GM21526 (cell line): Measurements from ENCODE around the gene MRPL39.
A peak's percentile ranks its signal among the peaks of the same experiment; 100 is the strongest.

Experiments used
- ATAC-seq: cut with Tn5 transposase; IDR thresholded peaks from one replicate; pipeline ENCODE4 v1.9.1; 2021; ENCODE audit warnings: moderate library complexity; ENCODE audit not compliant: unreplicated experiment, low FRiP score

The MRPL39 gene

DNA sequence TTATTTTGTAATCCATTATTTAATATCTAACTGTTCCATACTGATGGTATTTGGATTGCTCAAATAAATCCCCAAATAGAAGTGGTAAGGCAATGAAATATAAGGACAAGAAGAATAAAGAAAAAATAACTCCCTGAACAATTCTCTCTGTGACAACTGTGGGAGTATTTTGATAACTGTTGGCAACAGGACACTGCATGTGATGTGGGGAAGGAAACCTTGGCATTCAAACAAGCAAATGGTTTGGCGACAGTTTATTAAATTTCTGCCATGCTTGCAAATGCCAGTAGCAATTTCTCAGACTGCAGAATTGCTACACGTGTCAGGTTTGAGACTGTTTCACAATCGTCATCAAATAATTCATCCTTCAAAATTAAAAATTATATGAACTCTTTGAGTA is 8.6 kb upstream of the MRPL39 start:
- no peak for ATAC-seq

- no peak for ATAC-seq
These were observed 7.2 kb upstream of the MRPL39 start for GRCh38 chr21:25614441-25614840.

- ATAC-seq = peak; percentile 78
These were observed 910 bp upstream of the MRPL39 start for GRCh38 chr21:25608044-25608737.

DNA sequence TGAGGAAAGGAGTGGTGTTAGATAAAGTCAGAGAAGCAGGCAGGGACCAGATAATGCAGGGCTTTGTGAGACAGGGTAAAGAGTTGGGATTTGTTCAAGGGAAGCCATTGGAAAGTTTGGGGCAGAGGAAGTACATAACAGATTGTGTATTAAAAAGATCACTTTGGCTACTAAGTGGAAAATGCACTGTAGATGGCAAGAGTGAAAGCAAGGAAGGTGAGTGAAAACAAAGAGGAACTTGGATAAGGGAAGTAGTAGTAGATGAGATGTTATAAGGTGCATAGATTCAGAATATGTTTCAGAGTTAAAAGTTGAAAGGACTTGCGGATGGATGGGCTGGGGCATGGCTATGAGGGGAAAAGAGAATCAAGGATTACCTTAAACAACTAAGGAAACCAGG is 17.4 kb downstream of the MRPL39 start:
- no peak for ATAC-seq

DNA sequence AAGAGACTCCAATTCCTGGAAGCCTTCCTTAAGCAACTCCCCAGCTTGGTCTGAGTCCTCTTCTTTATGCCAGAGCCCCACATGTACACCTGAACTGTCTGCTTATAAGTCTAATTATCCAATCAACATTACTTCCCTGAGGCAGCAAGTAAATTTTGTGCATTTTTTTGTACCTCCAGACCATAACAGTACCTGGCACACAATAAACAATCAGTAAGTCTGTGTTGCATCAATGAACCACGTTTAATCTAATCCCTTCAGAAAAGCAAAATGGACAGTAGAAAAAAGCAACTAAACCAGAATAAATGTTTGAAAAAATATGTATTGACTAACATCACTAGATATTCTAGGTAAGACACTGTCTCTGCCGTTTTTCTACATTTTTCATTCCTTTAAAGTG is 20.5 kb downstream of the MRPL39 start:
- no peak for ATAC-seq

- ATAC-seq = no peak
These were observed 21.0 kb downstream of the MRPL39 start for GRCh38 chr21:25586326-25586725.

GRCh38 chr21:25584833-25585676 is 22.2 kb downstream of the MRPL39 start:
- ATAC-seq = no peak

GRCh38 chr21:25583370-25584130 is 23.7 kb downstream of the MRPL39 start:
- no peak for ATAC-seq

GRCh38 chr21:25582888-25583287 is 24.4 kb downstream of the MRPL39 start:
- no peak for ATAC-seq

DNA sequence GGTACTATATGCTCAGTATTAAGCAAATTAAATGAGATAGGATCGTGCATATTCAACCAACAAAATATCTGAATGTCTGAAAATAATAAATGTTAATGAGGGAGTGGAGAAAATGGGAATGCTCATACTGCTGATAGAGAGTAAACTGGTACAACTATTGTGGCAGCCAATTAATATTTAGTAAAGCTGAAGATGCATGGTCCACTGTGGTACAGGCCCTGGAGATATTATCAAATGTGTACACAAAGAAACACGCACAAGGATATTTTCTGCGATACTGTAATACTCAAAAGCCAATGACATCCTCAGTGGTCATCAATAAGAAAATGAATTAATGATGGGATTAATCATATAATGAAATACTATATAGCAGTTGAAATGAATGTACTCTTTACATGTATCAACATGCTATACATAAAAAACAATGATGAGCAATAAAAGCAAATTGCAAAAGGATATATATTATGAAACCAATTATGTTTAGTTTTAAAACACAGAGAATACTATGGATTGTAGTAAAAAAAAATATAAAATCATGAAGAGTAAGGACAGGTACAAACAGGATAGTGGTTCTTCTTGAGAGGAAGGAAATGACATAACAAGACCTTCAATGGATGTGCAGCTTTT is 25.0 kb downstream of the MRPL39 start:
- no peak for ATAC-seq

- no peak for ATAC-seq
These were observed 25.7 kb downstream of the MRPL39 start for GRCh38 chr21:25581582-25581981.

- no peak for ATAC-seq
These were observed 26.4 kb downstream of the MRPL39 start for GRCh38 chr21:25580912-25581260.

DNA sequence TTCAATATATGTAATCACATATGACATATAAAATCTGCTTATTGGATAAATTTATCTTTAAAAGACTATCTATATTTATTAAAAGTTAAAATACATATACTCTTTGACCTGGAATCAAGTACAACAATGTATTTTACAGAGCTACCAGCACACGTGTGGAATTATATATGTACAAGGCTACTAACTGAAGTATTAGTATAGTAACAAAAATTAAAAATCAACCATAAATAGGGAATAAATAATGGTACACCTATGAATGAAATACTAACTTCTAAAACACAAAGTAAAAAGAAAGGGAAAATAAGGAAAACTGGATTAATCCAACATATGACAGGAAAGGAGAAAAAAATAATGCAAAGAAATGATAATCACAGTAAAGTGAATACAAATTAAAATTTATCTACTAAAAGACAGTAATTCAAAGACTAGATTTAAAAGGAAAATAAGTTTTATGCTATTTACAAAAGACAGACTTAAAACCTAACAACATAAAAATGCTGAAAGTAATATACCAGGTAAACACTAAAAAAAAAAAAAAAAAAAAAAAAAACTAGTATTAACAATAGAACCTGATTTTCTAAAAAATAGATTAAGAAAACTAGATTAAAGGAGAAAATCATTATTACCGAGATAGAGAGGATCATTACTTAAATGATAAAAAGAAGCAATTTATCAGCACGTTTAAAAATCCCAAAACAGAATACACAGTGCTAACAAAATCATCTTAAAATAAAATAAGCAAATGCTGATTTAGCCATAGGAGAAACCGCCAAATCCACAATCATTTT is 27.9 kb downstream of the MRPL39 start:
- ATAC-seq = no peak

- peak; percentile 22 for ATAC-seq
These were observed 29.0 kb downstream of the MRPL39 start for GRCh38 chr21:25578056-25578961.

DNA sequence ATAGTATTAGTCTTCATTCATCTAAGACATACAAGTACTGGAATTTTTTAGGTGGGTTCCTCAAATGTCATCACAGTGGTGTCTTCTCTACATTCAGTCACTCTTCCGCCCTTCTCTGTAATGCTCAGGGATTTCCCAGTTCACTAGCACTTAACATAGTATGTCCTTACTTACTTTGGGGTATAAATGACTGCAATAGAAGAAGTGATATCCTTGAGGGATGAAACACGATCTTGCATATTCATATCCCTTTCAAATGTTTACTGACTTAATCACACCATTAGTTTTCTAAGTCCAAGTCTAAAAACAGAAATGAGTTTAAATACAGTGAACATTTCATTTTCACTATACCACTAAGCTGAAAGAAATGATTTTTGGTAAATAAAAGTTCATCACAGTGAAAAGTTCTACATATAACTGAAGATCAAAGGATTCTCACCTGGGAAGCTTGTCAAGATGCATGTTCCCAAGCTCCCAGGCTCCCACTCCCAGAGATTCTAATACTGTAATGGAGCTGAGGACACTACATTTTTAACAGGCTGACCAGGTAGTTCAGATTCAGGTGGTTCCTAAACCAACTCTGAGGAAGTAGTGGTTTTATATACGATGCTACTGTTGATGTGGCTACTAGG is 29.7 kb downstream of the MRPL39 start:
- no peak for ATAC-seq

DNA sequence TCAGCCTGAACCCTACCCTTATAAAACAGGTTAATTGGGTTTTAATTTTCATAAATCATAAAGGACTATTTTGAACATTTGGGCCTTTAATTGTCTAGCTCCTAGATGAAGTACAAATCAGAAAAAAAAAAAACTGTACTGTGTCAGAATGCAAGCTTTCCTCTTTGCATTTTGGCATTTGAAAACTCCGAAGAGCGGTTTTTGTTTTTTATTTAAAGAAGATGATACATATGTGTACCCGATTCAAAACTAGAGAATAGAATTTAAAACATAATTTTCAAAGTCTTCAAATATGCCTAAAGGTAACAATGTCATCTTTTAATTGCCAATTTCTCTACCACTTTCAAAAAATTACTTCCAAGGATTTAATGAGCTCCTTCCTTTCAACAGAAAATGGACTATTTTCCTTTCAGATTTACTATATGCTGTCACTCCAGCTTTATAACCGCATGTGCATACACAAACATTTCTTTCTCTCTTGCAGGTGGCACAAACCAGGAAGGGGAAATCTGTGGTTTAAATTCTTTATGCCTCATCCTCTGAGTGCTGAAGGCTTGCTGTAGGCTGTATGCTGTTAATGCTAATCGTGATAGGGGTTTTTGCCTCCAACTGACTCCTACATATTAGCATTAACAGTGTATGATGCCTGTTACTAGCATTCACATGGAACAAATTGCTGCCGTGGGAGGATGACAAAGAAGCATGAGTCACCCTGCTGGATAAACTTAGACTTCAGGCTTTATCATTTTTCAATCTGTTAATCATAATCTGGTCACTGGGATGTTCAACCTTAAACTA is 33.7 kb downstream of the MRPL39 start:
- ATAC-seq = peak; percentile 22

- peak; percentile 46 for ATAC-seq
These were observed 34.4 kb downstream of the MRPL39 start for GRCh38 chr21:25572861-25573310.

DNA sequence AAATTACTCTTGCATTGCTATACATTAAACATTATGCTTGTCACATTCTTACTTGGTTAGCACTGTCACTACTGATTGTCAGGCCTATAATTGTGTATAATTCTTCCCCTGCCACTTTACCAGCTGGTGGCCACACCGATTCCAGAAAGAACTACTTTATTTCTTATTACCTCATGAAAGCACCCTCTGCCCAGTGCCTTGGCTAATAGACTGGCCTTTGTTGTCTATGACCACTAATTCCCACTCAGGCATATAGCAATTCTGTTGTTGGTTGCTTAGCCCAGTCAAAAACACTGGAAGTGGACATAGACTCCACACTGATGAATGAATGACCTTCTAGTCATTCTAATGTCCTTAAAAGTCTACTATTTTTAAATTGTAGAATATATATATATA is 35.6 kb downstream of the MRPL39 start:
- no peak for ATAC-seq
